HG02943 (cell line): ENCODE data around the gene FRMD5.

Experiments used
- ATAC-seq: cut with Tn5 transposase; IDR thresholded peaks from one replicate; pipeline ENCODE4 v1.9.1; 2021; ENCODE audit warnings: mild to moderate bottlenecking, low read depth, moderate library complexity; ENCODE audit not compliant: unreplicated experiment

FRMD5 gene

DNA sequence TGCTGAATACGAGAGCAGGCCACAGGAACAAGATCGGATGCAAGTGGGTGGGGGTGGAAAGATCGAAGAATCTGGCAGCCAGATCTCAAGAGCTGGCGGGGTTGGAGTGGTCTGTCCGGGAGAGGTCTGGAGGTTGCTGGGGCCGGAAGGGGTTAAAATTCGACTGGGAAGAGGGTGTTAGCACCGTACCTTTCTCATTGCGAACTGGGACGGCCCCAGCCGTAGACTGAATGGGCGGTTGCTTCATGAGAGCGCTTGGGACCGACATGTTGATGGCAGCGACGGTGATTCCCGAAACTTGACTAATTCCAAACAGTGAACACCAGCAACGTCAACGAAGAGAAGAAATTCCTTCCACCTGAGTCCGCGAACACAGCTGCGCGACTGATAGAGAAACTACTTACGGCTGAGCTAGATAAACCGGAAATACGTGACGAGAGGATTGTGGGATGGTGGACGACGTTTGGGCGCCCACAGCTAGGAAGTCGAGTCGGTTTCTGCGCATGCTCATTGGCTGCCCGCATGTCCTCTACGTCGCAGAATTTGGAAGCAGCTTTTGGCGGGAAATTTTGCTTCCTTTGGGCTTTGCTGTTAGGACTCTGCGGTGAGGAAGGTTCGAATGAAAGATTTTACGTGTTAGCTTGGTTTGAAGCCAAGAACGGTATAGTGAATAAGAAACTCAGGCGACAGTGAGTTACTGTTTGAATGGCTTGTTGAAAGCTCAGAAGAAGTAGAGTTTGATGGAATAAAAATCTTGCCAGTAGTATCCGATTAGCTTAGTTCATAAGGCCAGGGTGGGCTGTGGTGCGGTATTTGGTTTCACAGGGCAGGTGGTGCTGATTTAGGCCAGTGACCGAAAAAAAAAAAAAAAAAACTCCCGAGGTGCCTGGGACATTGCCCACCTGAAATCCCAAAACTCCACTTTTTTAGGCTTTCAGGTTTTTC, 370.5 kb downstream of the FRMD5 start, which contains the start of gene MFAP1:
TSS of gene MFAP1 (minus strand) at position 389 of the 945 bp plus-strand sequence. CDS start at position 268, 121 bp downstream.
- peak; percentile 66 for ATAC-seq

DNA sequence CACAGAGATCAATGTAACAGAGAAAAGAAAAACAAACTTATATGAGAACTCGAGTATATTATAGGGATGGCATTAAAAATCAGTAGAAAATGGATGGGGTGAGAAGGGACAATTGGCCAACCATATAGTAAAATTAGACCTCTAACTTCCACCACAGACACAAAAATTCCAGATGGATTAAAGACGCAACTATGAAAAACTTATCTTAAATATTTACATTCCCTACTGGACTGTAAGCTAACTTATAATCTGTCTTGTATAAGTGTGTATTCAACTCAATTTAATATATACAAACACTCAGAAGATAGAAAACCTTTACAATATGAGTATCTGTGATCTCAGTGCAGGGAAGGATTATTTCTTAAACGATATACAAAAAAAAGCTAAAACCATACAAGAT, 373.6 kb downstream of the FRMD5 start:
- ATAC-seq = no peak
